ENCODE data around the gene ARHGAP24. TPM values are rescaled to one million over a fixed set of nuclear protein-coding genes. Genes with fewer than 3 reads are reported as not detected.

ARHGAP24 gene
- total RNA-seq, 1 experiment from 2014 or later = 1.3 TPM

DNA sequence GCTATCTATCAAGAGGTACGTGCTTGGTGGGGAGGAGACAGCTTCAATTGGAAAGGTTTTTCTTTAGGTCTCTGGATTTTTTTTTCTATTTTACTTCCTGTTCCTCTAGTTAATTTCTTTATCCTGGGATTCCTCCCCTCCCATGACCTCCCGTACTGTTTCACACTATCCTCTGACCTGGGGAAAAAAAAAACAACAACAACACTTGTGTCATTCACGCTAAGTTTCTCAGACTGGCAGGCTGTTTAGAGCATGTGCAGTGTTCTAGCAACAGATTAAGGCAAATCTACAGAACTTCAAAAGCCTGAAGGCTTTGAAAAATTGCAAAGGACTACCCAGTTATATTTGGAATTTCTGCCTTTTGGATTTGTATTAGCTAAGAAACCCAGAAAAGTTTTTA is 358.4 kb downstream of the ARHGAP24 start:
- intact Hi-C loops (cut with micrococcal nuclease) = no loop called here
- no peaks in the 10 kb centered on the region for H3K4me1 ChIP-seq (ENCODE audit: control insufficient read depth in 1 of 2, insufficient read depth in 2 of 2, low read length in 2 of 2)
- ATAC-seq (no peak), DNase-seq (ENCODE audit: low read depth, low spot score) (no peak)
- no peaks in the 10 kb centered on the region for H3K9me2 ChIP-seq (ENCODE audit: insufficient read depth)
- H2AFZ ChIP-seq (ENCODE audit: low read depth, low read length, poor library complexity, severe bottlenecking) = no peak overlapping the region
- no TSS peak for BruUV-seq (replicated peaks)
- no peak overlapping the region for H3K27ac ChIP-seq (ENCODE audit: low read depth, low read length)
- RAD21 ChIA-PET (ENCODE audit: low non-redundant PET in 1 of 2, low total read pairs in 2 of 2, uncharacterized antibody in 2 of 2, unreplicated experiment in 2 of 2) = no interaction called here
- H3K9me3 ChIP-seq (ENCODE audit: control insufficient read depth in 1 of 2, insufficient read depth in 1 of 2, low read depth in 1 of 2, low read length in 2 of 2) = no peaks in the 10 kb centered on the region
- H3K9ac ChIP-seq (ENCODE audit: low read length) = no peak overlapping the region
- no peaks in the 10 kb centered on the region for H3K27me3 ChIP-seq (ENCODE audit: insufficient read depth, low read length)
- CTCF ChIA-PET = interaction anchor here (1.1 kb wide), 1 partner anchor 37 kb away, joined by 4 read pairs; no protein-coding TSS in a partner anchor
- POLR2A ChIA-PET = interaction anchor here (0.9 kb wide), 1 partner anchor 10 kb away, joined by 3 read pairs; no protein-coding TSS in a partner anchor
- H3K4me3 ChIP-seq (replicated peaks in 1 of 2; ENCODE audit: low read depth in 1 of 2, low read length in 2 of 2) = no peak overlapping the region
- H3K4me2 ChIP-seq (ENCODE audit: low read length) = no peak overlapping the region
- H4K20me1 ChIP-seq (ENCODE audit: insufficient read depth) = no peaks in the 10 kb centered on the region
- no peaks in the 10 kb centered on the region for H3K79me2 ChIP-seq (ENCODE audit: insufficient read depth, low read length)
- TF ChIP-seq ELF1 (IDR thresholded peaks at IDR 0.05; ENCODE audit: borderline replicate concordance, low read depth) = no peak
- TF ChIP-seq EZH2phosphoT487 (IDR thresholded peaks at IDR 0.05; ENCODE audit: borderline replicate concordance) = no peak
- no peaks in the 10 kb centered on the region for H3K36me3 ChIP-seq (ENCODE audit: control insufficient read depth in 1 of 2, insufficient read depth in 2 of 2, low read length in 2 of 2)

DNA sequence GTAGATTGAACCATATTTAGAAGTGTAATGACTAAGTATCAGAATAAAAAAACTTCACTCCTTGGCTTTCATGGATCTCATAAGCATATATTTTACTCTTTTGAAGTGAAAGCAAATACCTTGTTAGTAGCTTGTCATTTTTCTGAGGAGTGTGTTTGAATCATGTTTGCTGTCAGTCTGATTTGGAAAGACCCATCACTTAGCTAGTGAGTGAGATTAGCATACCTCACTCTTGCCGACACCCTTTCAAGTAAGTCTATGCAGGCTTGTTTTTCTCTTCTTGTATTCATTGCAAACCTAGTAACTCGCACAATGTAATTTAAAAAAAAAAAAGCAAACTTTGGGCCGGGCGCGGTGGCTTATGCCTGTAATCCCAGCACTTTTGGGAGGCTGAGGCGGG is 360.0 kb downstream of the ARHGAP24 start:
- no peak overlapping the region for H3K4me2 ChIP-seq (ENCODE audit: low read length)
- CTCF ChIA-PET = no interaction called here
- DNase-seq (ENCODE audit: low read depth, low spot score) (no peak), ATAC-seq (no peak)
- no peaks in the 10 kb centered on the region for H3K9me3 ChIP-seq (ENCODE audit: control insufficient read depth in 1 of 2, insufficient read depth in 1 of 2, low read depth in 1 of 2, low read length in 2 of 2)
- no peak overlapping the region for H3K27ac ChIP-seq (ENCODE audit: low read depth, low read length)
- H3K27me3 ChIP-seq (ENCODE audit: insufficient read depth, low read length) = no peaks in the 10 kb centered on the region
- RAD21 ChIA-PET (ENCODE audit: low non-redundant PET in 1 of 2, low total read pairs in 2 of 2, uncharacterized antibody in 2 of 2, unreplicated experiment in 2 of 2) = no interaction called here
- no peaks in the 10 kb centered on the region for H3K79me2 ChIP-seq (ENCODE audit: insufficient read depth, low read length)
- no peaks in the 10 kb centered on the region for H3K4me1 ChIP-seq (ENCODE audit: control insufficient read depth in 1 of 2, insufficient read depth in 2 of 2, low read length in 2 of 2)
- H3K9me2 ChIP-seq (ENCODE audit: insufficient read depth) = no peaks in the 10 kb centered on the region
- no peak overlapping the region for H2AFZ ChIP-seq (ENCODE audit: low read depth, low read length, poor library complexity, severe bottlenecking)
- intact Hi-C loops (cut with micrococcal nuclease) = no loop called here
- no peak overlapping the region for H3K9ac ChIP-seq (ENCODE audit: low read length)
- H3K4me3 ChIP-seq (replicated peaks in 1 of 2; ENCODE audit: low read depth in 1 of 2, low read length in 2 of 2) = no peak overlapping the region
- H3K36me3 ChIP-seq (ENCODE audit: control insufficient read depth in 1 of 2, insufficient read depth in 2 of 2, low read length in 2 of 2) = no peaks in the 10 kb centered on the region
- no peaks in the 10 kb centered on the region for H4K20me1 ChIP-seq (ENCODE audit: insufficient read depth)
- BruUV-seq (replicated peaks) = no TSS peak
- POLR2A ChIA-PET = no interaction called here
- TF ChIP-seq EZH2phosphoT487 (IDR thresholded peaks at IDR 0.05; ENCODE audit: borderline replicate concordance) (no peak), ZNF274 (IDR thresholded peaks at IDR 0.05; ENCODE audit: low read depth, low read length) (no peak), RAD21 (IDR thresholded peaks at IDR 0.05; ENCODE audit: low read depth) (no peak), CEBPB (IDR thresholded peaks at IDR 0.05; ENCODE audit: low read depth) (no peak), ZFX (IDR thresholded peaks at IDR 0.05) (no peak), TCF7L2 (IDR thresholded peaks at IDR 0.05; ENCODE audit: borderline replicate concordance, extremely low read depth, insufficient read depth, insufficient read length) (no peak)
- TF ChIP-seq, protein P1, sequence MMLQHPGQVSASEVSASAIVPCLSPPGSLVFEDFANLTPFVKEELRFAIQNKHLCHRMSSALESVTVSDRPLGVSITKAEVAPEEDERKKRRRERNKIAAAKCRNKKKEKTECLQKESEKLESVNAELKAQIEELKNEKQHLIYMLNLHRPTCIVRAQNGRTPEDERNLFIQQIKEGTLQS (IDR thresholded peaks at IDR 0.05) = no peak
- TF ChIP-seq, protein P2, sequence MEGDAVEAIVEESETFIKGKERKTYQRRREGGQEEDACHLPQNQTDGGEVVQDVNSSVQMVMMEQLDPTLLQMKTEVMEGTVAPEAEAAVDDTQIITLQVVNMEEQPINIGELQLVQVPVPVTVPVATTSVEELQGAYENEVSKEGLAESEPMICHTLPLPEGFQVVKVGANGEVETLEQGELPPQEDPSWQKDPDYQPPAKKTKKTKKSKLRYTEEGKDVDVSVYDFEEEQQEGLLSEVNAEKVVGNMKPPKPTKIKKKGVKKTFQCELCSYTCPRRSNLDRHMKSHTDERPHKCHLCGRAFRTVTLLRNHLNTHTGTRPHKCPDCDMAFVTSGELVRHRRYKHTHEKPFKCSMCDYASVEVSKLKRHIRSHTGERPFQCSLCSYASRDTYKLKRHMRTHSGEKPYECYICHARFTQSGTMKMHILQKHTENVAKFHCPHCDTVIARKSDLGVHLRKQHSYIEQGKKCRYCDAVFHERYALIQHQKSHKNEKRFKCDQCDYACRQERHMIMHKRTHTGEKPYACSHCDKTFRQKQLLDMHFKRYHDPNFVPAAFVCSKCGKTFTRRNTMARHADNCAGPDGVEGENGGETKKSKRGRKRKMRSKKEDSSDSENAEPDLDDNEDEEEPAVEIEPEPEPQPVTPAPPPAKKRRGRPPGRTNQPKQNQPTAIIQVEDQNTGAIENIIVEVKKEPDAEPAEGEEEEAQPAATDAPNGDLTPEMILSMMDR (IDR thresholded peaks at IDR 0.05 in 2 of 3, conservative IDR thresholded peaks at IDR 0.05 in 1 of 3; ENCODE audit: borderline replicate concordance in 1 of 3, insufficient read depth in 1 of 3, low read depth in 2 of 3, low read length in 2 of 3) = no peak
